DND-41 (cell line): Measurements from ENCODE around the gene PLEKHS1.

Experiments used
- EZH2 ChIP-seq: IDR thresholded peaks from 3 replicates; pipeline ENCODE4 v1.6.1; 2012; ENCODE audit warnings: borderline replicate concordance, low read depth, mild to moderate bottlenecking, moderate library complexity, low read length, inconsistent platforms; ENCODE audit not compliant: severe bottlenecking
- TF ChIP-seq, protein P1 (sequence below): IDR thresholded peaks from 2 replicates; pipeline ENCODE4 v1.5.1; 2012; ENCODE audit warnings: borderline replicate concordance, low read length, moderate library complexity, mild to moderate bottlenecking; ENCODE audit not compliant: poor library complexity, severe bottlenecking; ENCODE audit errors: extremely low read depth

- TF ChIP-seq, protein P1, sequence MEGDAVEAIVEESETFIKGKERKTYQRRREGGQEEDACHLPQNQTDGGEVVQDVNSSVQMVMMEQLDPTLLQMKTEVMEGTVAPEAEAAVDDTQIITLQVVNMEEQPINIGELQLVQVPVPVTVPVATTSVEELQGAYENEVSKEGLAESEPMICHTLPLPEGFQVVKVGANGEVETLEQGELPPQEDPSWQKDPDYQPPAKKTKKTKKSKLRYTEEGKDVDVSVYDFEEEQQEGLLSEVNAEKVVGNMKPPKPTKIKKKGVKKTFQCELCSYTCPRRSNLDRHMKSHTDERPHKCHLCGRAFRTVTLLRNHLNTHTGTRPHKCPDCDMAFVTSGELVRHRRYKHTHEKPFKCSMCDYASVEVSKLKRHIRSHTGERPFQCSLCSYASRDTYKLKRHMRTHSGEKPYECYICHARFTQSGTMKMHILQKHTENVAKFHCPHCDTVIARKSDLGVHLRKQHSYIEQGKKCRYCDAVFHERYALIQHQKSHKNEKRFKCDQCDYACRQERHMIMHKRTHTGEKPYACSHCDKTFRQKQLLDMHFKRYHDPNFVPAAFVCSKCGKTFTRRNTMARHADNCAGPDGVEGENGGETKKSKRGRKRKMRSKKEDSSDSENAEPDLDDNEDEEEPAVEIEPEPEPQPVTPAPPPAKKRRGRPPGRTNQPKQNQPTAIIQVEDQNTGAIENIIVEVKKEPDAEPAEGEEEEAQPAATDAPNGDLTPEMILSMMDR: no peak
- no peak for TF ChIP-seq EZH2
Observed at GRCh38 chr10:113712024-113712423, 39.5 kb upstream of the PLEKHS1 start.
